KMS-11 (cell line): ENCODE measurements around the gene CELF1.

Experiments used
- H2AFZ ChIP-seq: fragments of 200-600 bp; sonication (generic); 2 replicates; pipeline ENCODE4 v1.6.1; 2016; ENCODE audit warnings: antibody characterized with exemption, mixed run types, low read depth
- H3K27ac ChIP-seq: fragments of 200-600 bp; sonication (generic); 2 replicates; pipeline ENCODE4 v1.6.1; 2016; ENCODE audit warnings: mild to moderate bottlenecking, mixed run types
- H3K27me3 ChIP-seq: fragments of 200-600 bp; sonication (generic); 2 replicates; pipeline ENCODE4 v1.6.1; 2017; ENCODE audit warnings: mild to moderate bottlenecking, low read depth, mixed run types, moderate library complexity; ENCODE audit not compliant: insufficient read depth
- H3K36me3 ChIP-seq: fragments of 200-600 bp; sonication (generic); 2 replicates; pipeline ENCODE4 v1.6.1; 2017; ENCODE audit warnings: mild to moderate bottlenecking, mixed run types; ENCODE audit not compliant: insufficient read depth
- H3K4me1 ChIP-seq: fragments of 200-600 bp; sonication (generic); 2 replicates; pipeline ENCODE4 v1.6.1; 2016; ENCODE audit warnings: mild to moderate bottlenecking, low read depth, mixed run types; ENCODE audit not compliant: poor library complexity, severe bottlenecking
- H3K4me2 ChIP-seq: fragments of 200-600 bp; sonication (generic); 2 replicates; pipeline ENCODE4 v1.7.0; 2016; ENCODE audit warnings: mild to moderate bottlenecking, mixed run types
- H3K4me3 ChIP-seq: fragments of 200-600 bp; sonication (generic); IDR thresholded peaks from 2 replicates; pipeline ENCODE4 v1.6.1; 2017; ENCODE audit warnings: low read depth, low read length, mixed read lengths; ENCODE audit not compliant: insufficient read depth
- H3K79me2 ChIP-seq: fragments of 200-600 bp; sonication (generic); 2 replicates; pipeline ENCODE4 v1.6.1; 2016; ENCODE audit warnings: low read depth, mixed run types; ENCODE audit not compliant: insufficient read depth
- H3K9ac ChIP-seq: fragments of 200-600 bp; sonication (generic); 2 replicates; pipeline ENCODE4 v1.6.1; 2016; ENCODE audit warnings: mild to moderate bottlenecking, mixed run types
- H4K20me1 ChIP-seq: fragments of 200-600 bp; sonication (generic); 2 replicates; pipeline ENCODE4 v1.6.1; 2016; ENCODE audit warnings: mild to moderate bottlenecking, mixed run types; ENCODE audit not compliant: insufficient read depth
- CTCF ChIP-seq: fragments of 200-600 bp; sonication (generic); conservative IDR thresholded peaks from 2 replicates; pipeline ENCODE4 v1.6.1; 2017; ENCODE audit warnings: low read depth, mild to moderate bottlenecking, antibody characterized with exemption, low read length, moderate library complexity, mixed read lengths

CELF1 gene

GRCh38 chr11:47552566-47553405 lies at the start of gene CELF1:
Gene CELF1 (minus strand): TSS chr11:47553132. CDS start chr11:47499523, 53,609 bp downstream.
- H3K79me2 ChIP-seq, result peaks cover 50% of the 10 kb centered on the region

GRCh38 chr11:47599902-47600301 lies 47.0 kb upstream of the CELF1 start:
- no peak overlapping the region for H3K4me3 ChIP-seq
- no peaks in the 10 kb centered on the region for H3K4me1 ChIP-seq
- no peaks in the 10 kb centered on the region for H4K20me1 ChIP-seq
- H3K27ac ChIP-seq, result no peak overlapping the region
- no peak overlapping the region for H3K9ac ChIP-seq
- H3K27me3 ChIP-seq, result no peaks in the 10 kb centered on the region
- no peak for TF ChIP-seq CTCF
- H3K4me2 ChIP-seq, result no peak overlapping the region
- H2AFZ ChIP-seq, result no peak overlapping the region
- no peaks in the 10 kb centered on the region for H3K36me3 ChIP-seq
- no peaks in the 10 kb centered on the region for H3K79me2 ChIP-seq

More at GRCh38 chr11:47552566-47553405, at the start of gene CELF1:
- Histone ChIP-seq H3K4me1 (peaks cover 36% of the 10 kb centered on the region), H2AFZ (peak within 1 kb of the TSS; percentile 66), H3K27me3 (no peaks in the 10 kb centered on the region), H3K9ac (peak within 1 kb of the TSS; percentile 93), H3K36me3 (no peaks in the 10 kb centered on the region), H3K27ac (peak within 1 kb of the TSS; percentile 93), H3K4me2 (peak within 1 kb of the TSS; percentile 82), H4K20me1 (peaks cover 19% of the 10 kb centered on the region), H3K4me3 (no peak within 1 kb of the TSS)
- peak; percentile 78 for TF ChIP-seq CTCF

GRCh38 chr11:47595967-47596366 lies 43.0 kb upstream of the CELF1 start:
- H2AFZ ChIP-seq, result no peak overlapping the region
- no peak overlapping the region for H3K4me3 ChIP-seq
- TF ChIP-seq CTCF, result no peak
- H4K20me1 ChIP-seq, result no peaks in the 10 kb centered on the region
- H3K4me1 ChIP-seq, result no peaks in the 10 kb centered on the region
- H3K36me3 ChIP-seq, result no peaks in the 10 kb centered on the region
- no peak overlapping the region for H3K27ac ChIP-seq
- no peaks in the 10 kb centered on the region for H3K27me3 ChIP-seq
- H3K79me2 ChIP-seq, result no peaks in the 10 kb centered on the region
- H3K4me2 ChIP-seq, result no peak overlapping the region
- no peak overlapping the region for H3K9ac ChIP-seq

- H2AFZ ChIP-seq, result no peak overlapping the region
- no peaks in the 10 kb centered on the region for H4K20me1 ChIP-seq
- no peak overlapping the region for H3K4me2 ChIP-seq
- no peak overlapping the region for H3K27ac ChIP-seq
- H3K4me1 ChIP-seq, result no peaks in the 10 kb centered on the region
- no peaks in the 10 kb centered on the region for H3K27me3 ChIP-seq
- no peak overlapping the region for H3K9ac ChIP-seq
- no peak for TF ChIP-seq CTCF
- no peaks in the 10 kb centered on the region for H3K36me3 ChIP-seq
- H3K79me2 ChIP-seq, result no peaks in the 10 kb centered on the region
- H3K4me3 ChIP-seq, result no peak overlapping the region
Measured at GRCh38 chr11:47595029-47595428, 42.1 kb upstream of the CELF1 start.
